ENCODE data around the gene LIPC.

GRCh38 chr15:58574631-58575030 is 142.8 kb downstream of the LIPC start:
- TF ChIP-seq RFX5 (IDR thresholded peaks at IDR 0.05; ENCODE audit: low read depth, low read length) (no peak), CREB1 (IDR thresholded peaks at IDR 0.05; ENCODE audit: low read depth) (no peak)
- TF ChIP-seq, protein P1, sequence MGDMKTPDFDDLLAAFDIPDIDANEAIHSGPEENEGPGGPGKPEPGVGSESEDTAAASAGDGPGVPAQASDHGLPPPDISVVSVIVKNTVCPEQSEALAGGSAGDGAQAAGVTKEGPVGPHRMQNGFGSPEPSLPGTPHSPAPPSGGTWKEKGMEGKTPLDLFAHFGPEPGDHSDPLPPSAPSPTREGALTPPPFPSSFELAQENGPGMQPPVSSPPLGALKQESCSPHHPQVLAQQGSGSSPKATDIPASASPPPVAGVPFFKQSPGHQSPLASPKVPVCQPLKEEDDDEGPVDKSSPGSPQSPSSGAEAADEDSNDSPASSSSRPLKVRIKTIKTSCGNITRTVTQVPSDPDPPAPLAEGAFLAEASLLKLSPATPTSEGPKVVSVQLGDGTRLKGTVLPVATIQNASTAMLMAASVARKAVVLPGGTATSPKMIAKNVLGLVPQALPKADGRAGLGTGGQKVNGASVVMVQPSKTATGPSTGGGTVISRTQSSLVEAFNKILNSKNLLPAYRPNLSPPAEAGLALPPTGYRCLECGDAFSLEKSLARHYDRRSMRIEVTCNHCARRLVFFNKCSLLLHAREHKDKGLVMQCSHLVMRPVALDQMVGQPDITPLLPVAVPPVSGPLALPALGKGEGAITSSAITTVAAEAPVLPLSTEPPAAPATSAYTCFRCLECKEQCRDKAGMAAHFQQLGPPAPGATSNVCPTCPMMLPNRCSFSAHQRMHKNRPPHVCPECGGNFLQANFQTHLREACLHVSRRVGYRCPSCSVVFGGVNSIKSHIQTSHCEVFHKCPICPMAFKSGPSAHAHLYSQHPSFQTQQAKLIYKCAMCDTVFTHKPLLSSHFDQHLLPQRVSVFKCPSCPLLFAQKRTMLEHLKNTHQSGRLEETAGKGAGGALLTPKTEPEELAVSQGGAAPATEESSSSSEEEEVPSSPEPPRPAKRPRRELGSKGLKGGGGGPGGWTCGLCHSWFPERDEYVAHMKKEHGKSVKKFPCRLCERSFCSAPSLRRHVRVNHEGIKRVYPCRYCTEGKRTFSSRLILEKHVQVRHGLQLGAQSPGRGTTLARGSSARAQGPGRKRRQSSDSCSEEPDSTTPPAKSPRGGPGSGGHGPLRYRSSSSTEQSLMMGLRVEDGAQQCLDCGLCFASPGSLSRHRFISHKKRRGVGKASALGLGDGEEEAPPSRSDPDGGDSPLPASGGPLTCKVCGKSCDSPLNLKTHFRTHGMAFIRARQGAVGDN (IDR thresholded peaks at IDR 0.05), result no peak
- TF ChIP-seq, protein P2, sequence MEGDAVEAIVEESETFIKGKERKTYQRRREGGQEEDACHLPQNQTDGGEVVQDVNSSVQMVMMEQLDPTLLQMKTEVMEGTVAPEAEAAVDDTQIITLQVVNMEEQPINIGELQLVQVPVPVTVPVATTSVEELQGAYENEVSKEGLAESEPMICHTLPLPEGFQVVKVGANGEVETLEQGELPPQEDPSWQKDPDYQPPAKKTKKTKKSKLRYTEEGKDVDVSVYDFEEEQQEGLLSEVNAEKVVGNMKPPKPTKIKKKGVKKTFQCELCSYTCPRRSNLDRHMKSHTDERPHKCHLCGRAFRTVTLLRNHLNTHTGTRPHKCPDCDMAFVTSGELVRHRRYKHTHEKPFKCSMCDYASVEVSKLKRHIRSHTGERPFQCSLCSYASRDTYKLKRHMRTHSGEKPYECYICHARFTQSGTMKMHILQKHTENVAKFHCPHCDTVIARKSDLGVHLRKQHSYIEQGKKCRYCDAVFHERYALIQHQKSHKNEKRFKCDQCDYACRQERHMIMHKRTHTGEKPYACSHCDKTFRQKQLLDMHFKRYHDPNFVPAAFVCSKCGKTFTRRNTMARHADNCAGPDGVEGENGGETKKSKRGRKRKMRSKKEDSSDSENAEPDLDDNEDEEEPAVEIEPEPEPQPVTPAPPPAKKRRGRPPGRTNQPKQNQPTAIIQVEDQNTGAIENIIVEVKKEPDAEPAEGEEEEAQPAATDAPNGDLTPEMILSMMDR (IDR thresholded peaks at IDR 0.05 in 2 of 3, conservative IDR thresholded peaks at IDR 0.05 in 1 of 3; ENCODE audit: control insufficient read depth in 2 of 3, extremely low read depth in 1 of 3, insufficient read depth in 1 of 3, low read depth in 3 of 3, low read length in 3 of 3), result no peak

All from GM12878 (cell line).